ENCODE results near the gene MLYCD.

DNA sequence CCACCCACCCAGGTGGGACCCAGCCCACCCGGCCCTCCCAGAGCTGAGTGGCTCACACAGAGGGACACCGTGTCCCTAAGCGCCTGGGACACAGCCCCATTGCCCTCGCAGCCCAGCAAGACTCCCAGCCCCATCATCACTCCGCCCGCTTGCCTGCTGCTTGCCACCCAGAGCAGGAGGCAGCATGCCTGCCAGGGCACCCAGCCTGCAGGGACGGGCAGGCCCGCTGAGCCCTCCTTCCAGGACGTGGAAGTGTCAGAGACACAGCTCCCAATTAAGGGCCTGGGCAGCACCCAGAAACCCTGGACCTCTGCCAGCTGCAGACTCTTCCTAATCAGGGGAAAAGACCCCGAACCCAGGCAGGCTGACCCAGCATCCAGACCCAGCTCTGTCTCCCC lies 36.9 kb downstream of the MLYCD start:
- TF ChIP-seq, protein P1, sequence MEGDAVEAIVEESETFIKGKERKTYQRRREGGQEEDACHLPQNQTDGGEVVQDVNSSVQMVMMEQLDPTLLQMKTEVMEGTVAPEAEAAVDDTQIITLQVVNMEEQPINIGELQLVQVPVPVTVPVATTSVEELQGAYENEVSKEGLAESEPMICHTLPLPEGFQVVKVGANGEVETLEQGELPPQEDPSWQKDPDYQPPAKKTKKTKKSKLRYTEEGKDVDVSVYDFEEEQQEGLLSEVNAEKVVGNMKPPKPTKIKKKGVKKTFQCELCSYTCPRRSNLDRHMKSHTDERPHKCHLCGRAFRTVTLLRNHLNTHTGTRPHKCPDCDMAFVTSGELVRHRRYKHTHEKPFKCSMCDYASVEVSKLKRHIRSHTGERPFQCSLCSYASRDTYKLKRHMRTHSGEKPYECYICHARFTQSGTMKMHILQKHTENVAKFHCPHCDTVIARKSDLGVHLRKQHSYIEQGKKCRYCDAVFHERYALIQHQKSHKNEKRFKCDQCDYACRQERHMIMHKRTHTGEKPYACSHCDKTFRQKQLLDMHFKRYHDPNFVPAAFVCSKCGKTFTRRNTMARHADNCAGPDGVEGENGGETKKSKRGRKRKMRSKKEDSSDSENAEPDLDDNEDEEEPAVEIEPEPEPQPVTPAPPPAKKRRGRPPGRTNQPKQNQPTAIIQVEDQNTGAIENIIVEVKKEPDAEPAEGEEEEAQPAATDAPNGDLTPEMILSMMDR (IDR thresholded peaks at IDR 0.05; ENCODE audit: low read length): no peak
- no peak for TF ChIP-seq EZH2 (IDR thresholded peaks at IDR 0.05; ENCODE audit: borderline replicate concordance, low read length)
